Fibroblast of peridontal ligament (primary cell): Measurements from ENCODE around the gene EQTN.
"Not testable (repeated sequence)": the region's sequence is repeated elsewhere in the genome, so short reads cannot be mapped to it uniquely, and the experiment has no call there.

Experiments
- DNase-seq: peaks from one replicate; pipeline ENCODE4 v3.0.0-alpha.2; 2010; ENCODE audit errors: extremely low read depth

Gene EQTN

GRCh38 chr9:27293996-27294395 lies 3.0 kb downstream of the EQTN start:
- no peak for DNase-seq

- peak; percentile 84 for DNase-seq
Measured at GRCh38 chr9:27292659-27293405, 4.1 kb downstream of the EQTN start.

- no peak for DNase-seq
Measured at GRCh38 chr9:27291292-27291691, 5.7 kb downstream of the EQTN start.

GRCh38 chr9:27282269-27282668 lies 14.7 kb downstream of the EQTN start:
- no peak for DNase-seq

GRCh38 chr9:27280860-27281259 lies 16.1 kb downstream of the EQTN start:
- DNase-seq: no peak

GRCh38 chr9:27280249-27280648 lies 16.7 kb downstream of the EQTN start:
- no peak for DNase-seq

GRCh38 chr9:27279611-27280010 lies 17.3 kb downstream of the EQTN start:
- DNase-seq: no peak

- DNase-seq: no peak
Measured at GRCh38 chr9:27278374-27278773, 18.6 kb downstream of the EQTN start.

GRCh38 chr9:27276193-27277030 lies 20.5 kb downstream of the EQTN start:
- DNase-seq: peak; percentile 77

GRCh38 chr9:27273186-27273585 lies 23.8 kb downstream of the EQTN start:
- DNase-seq: no peak

- DNase-seq: no peak
Measured at GRCh38 chr9:27272103-27272502, 24.8 kb downstream of the EQTN start.

- no peak for DNase-seq
Measured at GRCh38 chr9:27261517-27262211, 35.3 kb downstream of the EQTN start.

- no peak for DNase-seq
Measured at GRCh38 chr9:27260789-27261516, 36.0 kb downstream of the EQTN start.

GRCh38 chr9:27258662-27259061 lies 38.3 kb downstream of the EQTN start:
- DNase-seq: no peak

GRCh38 chr9:27248702-27249101 lies 48.2 kb downstream of the EQTN start:
- no peak for DNase-seq

- DNase-seq: peak; percentile 47
Measured at GRCh38 chr9:27247756-27248155, 49.2 kb downstream of the EQTN start.

- not testable (repeated sequence) for DNase-seq
Measured at GRCh38 chr9:27239648-27240047, 57.3 kb downstream of the EQTN start.
